Mesodermal cell (in vitro differentiated cells): Measurements from ENCODE around the gene AGFG1. TPM values are rescaled to one million over a fixed set of nuclear protein-coding genes. Genes with fewer than 3 reads are reported as not detected.

Experiments used
- H3K27ac ChIP-seq: 2 replicates; pipeline ENCODE4 v1.7.0; 2013; ENCODE audit warnings: mild to moderate bottlenecking, low read depth, low read length, moderate library complexity; ENCODE audit not compliant: severe bottlenecking
- H3K36me3 ChIP-seq: 2 replicates; pipeline ENCODE4 v1.7.1; 2013; ENCODE audit warnings: mild to moderate bottlenecking, low read length, moderate library complexity; ENCODE audit not compliant: control insufficient read depth, insufficient read depth
- H3K4me1 ChIP-seq: one replicate; pipeline ENCODE4 v1.7.1; 2013; ENCODE audit warnings: mild to moderate bottlenecking, low read length; ENCODE audit not compliant: insufficient read depth, control insufficient read depth, poor library complexity, severe bottlenecking
- H3K4me3 ChIP-seq: 2 replicates; pipeline ENCODE4 v1.7.0; 2013; ENCODE audit warnings: low read length, control low read depth, mild to moderate bottlenecking; ENCODE audit not compliant: insufficient read depth, poor library complexity, severe bottlenecking; ENCODE audit errors: extremely low read depth
- H3K9me3 ChIP-seq: 2 replicates; pipeline ENCODE4 v1.7.1; 2013; ENCODE audit warnings: mild to moderate bottlenecking, low read length, moderate library complexity; ENCODE audit not compliant: control insufficient read depth
- WGBS, 2 experiments: methylation state at CpG; one replicate each; pipeline ENCODE4 v1.1.5; 2013; ENCODE audit warnings: missing lambda C conversion rate in 2 of 2; ENCODE audit not compliant: insufficient coverage in 2 of 2; 5-methylcytosine and 5-hydroxymethylcytosine counted together
- polyA plus RNA-seq, 2 experiments: library from polyadenylated mRNA; stranded (reverse); fragments of 50-300 nt; gene quantifications; one replicate each; pipeline ENCODE4 v1.2.3, GENCODE V29; 2013

AGFG1 gene, protein sequence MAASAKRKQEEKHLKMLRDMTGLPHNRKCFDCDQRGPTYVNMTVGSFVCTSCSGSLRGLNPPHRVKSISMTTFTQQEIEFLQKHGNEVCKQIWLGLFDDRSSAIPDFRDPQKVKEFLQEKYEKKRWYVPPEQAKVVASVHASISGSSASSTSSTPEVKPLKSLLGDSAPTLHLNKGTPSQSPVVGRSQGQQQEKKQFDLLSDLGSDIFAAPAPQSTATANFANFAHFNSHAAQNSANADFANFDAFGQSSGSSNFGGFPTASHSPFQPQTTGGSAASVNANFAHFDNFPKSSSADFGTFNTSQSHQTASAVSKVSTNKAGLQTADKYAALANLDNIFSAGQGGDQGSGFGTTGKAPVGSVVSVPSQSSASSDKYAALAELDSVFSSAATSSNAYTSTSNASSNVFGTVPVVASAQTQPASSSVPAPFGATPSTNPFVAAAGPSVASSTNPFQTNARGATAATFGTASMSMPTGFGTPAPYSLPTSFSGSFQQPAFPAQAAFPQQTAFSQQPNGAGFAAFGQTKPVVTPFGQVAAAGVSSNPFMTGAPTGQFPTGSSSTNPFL
- 89.7 TPM for polyA plus RNA-seq (2013, experiment 1 of 2)
- polyA plus RNA-seq (2013, experiment 2 of 2): 101 TPM

DNA sequence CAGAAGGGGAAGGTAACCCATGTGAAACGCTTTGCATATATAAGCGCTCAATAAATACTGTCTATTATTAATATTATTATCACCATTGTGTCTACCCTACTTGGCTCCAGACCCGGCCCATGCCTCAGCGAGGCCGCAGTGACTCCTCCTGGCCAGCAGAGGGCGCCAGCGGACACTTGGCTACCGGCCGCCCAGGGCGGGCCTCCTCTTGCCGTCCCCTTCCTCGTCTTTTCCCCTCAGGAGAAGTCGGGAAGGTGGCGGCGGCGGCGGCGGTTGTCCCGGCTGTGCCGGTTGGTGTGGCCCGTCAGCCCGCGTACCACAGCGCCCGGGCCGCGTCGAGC lies at the start of gene AGFG1:
Gene AGFG1, plus strand, starts transcription at position 233 of the 341 bp plus-strand sequence. CDS start 266 bp downstream, outside the sequence.
- H3K4me3 ChIP-seq: peak within 1 kb of the TSS; percentile 95
- 0 to 1% methylated on average over 20 to 24 of the region's 28 CpGs for WGBS, 2 experiments

GRCh38 chr2:227423656-227424499 lies 48.1 kb upstream of the AGFG1 start:
- no peaks in the 10 kb centered on the region for H3K4me1 ChIP-seq
- H3K4me3 ChIP-seq: no peak overlapping the region
- no peak overlapping the region for H3K27ac ChIP-seq
- WGBS, 2 experiments: 75 to 86% methylated on average over 6 to 8 of the region's 10 CpGs
- no peaks in the 10 kb centered on the region for H3K9me3 ChIP-seq
- H3K36me3 ChIP-seq: no peaks in the 10 kb centered on the region

More for the DNA sequence above, at the start of gene AGFG1:
- peaks cover 19% of the 10 kb centered on the region for H3K4me1 ChIP-seq
- H3K36me3 ChIP-seq: no peaks in the 10 kb centered on the region
- no peaks in the 10 kb centered on the region for H3K9me3 ChIP-seq
- peak within 1 kb of the TSS; percentile 74 for H3K27ac ChIP-seq

DNA sequence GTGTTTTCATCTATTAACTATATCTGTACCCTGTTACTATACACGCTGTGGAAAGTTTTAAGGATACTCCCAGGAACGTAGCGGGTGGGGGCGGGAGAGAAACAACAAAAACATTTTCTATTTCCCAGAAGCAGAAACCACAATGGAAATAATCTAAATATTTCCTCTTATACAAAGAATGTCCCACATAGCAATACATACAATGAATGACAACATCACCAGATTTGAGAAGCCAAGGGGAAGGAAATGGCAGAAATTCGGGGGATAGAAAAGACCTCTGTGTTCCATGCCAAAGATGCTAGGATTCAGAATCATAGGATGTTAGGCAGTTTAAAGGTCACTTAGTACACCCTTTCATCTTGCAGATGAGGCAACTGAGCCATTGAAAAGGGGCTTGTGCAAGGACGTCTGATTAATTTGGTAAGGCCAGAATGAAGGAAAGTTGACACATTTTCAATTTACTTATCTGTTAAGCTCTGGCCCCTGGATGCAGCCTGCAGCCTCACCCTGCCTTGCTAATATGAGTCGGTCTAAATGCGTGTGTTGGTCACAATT lies 43.1 kb upstream of the AGFG1 start:
- 95 to 98% methylated on average over 6 to 7 of the region's 8 CpGs for WGBS, 2 experiments
- no peak overlapping the region for H3K27ac ChIP-seq
- no peaks in the 10 kb centered on the region for H3K36me3 ChIP-seq
- peaks cover 12% of the 10 kb centered on the region for H3K9me3 ChIP-seq
- H3K4me3 ChIP-seq: no peak overlapping the region
- H3K4me1 ChIP-seq: no peaks in the 10 kb centered on the region

- 100% methylated on average over 1 of the region's 3 CpGs; no CpG with 5 or more reads in 1 of the 2 experiments for WGBS, 2 experiments
- Histone ChIP-seq H3K36me3 (no peaks in the 10 kb centered on the region), H3K4me1 (no peaks in the 10 kb centered on the region), H3K9me3 (peaks cover 17% of the 10 kb centered on the region), H3K27ac (no peak overlapping the region), H3K4me3 (no peak overlapping the region)
Observed at GRCh38 chr2:227430639-227431038, 41.3 kb upstream of the AGFG1 start.

- no peaks in the 10 kb centered on the region for H3K36me3 ChIP-seq
- H3K27ac ChIP-seq: no peak overlapping the region
- peaks cover 17% of the 10 kb centered on the region for H3K9me3 ChIP-seq
- no peaks in the 10 kb centered on the region for H3K4me1 ChIP-seq
- 78 to 89% methylated on average over 1 of the region's 2 CpGs for WGBS, 2 experiments
- no peak overlapping the region for H3K4me3 ChIP-seq
Observed at GRCh38 chr2:227433171-227433570, 38.8 kb upstream of the AGFG1 start.

- Histone ChIP-seq H3K4me1 (no peaks in the 10 kb centered on the region), H3K36me3 (no peaks in the 10 kb centered on the region), H3K27ac (no peak overlapping the region), H3K9me3 (peaks cover 17% of the 10 kb centered on the region), H3K4me3 (no peak overlapping the region)
- 70 to 96% methylated on average over 2 to 3 of the region's 7 CpGs for WGBS, 2 experiments
Observed at GRCh38 chr2:227436436-227437174, 35.4 kb upstream of the AGFG1 start.

- H3K36me3 ChIP-seq: no peaks in the 10 kb centered on the region
Observed at GRCh38 chr2:227439214-227439613, 32.7 kb upstream of the AGFG1 start.

DNA sequence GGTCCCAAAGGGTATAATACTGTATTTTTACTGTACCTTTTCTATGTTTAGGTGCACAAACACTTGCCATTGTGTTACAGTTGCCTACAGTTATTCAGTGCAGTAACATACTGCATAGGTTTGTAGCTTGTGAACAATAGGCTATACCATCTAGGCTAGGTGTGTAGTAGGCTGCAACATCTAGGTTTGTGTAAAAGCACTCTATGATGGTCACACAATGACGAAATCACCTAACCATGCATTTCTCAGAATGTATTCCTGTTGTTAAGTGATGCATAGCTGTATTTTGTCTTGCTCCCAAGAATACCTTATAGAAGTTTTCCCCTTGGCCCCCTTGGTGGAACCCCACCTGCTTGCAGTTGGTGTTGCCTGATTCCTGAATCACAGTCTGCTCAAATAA lies 29.3 kb upstream of the AGFG1 start:
- no peaks in the 10 kb centered on the region for H3K36me3 ChIP-seq
- no CpG with 5 or more reads among the region's 1 CpG for WGBS, 2 experiments
- no peak overlapping the region for H3K4me3 ChIP-seq
- H3K4me1 ChIP-seq: peaks cover 26% of the 10 kb centered on the region
- no peaks in the 10 kb centered on the region for H3K9me3 ChIP-seq
- H3K27ac ChIP-seq: no peak overlapping the region

More at GRCh38 chr2:227439214-227439613, 32.7 kb upstream of the AGFG1 start:
- Histone ChIP-seq H3K4me1 (peaks cover 8% of the 10 kb centered on the region), H3K4me3 (no peak overlapping the region), H3K9me3 (peaks cover under 1% of the 10 kb centered on the region), H3K27ac (no peak overlapping the region)
- WGBS, 2 experiments: 83 to 98% methylated on average over 4 of the region's 5 CpGs

DNA sequence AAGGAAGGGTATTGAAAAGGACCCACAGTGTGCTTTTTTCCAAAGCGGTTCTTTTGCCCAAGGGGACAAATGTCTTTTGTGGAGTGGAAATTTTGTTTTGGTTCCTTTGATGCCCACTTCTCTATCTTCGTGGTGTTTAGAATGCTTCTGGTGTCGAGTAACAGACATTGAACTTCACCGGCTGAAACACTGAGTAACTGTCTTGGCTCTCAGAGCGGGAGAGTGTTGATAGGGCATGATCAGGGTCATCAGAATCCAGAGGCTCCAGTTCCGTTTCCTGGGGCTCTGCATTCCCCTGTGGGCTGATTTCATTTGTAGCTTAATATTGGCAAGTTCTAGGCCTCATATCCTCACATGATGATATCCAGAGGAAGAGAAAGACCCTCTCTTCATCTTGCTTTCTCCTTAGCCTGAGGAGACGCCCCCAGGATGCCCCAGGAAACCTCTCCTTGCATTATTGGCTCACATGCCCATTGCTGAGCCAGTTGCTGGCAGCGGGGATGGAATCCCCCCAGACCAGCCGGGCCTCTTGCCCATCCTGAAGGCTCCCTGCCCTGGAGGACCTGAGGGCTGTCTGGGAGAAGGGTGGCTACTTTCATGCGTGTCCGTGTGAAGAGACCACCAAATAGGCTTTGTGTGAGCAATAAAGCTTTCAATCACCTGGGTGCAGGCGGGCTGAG lies 27.9 kb upstream of the AGFG1 start:
- no peak overlapping the region for H3K27ac ChIP-seq

More for the DNA sequence above, 27.9 kb upstream of the AGFG1 start:
- 83 to 89% methylated on average over 6 of the region's 12 CpGs for WGBS, 2 experiments
- H3K4me3 ChIP-seq: no peak overlapping the region
- peaks cover 34% of the 10 kb centered on the region for H3K4me1 ChIP-seq
- H3K9me3 ChIP-seq: no peaks in the 10 kb centered on the region
- H3K36me3 ChIP-seq: no peaks in the 10 kb centered on the region
